CD4-positive, alpha-beta T cell treated with Interleukin-21 for 1 hour (primary cell): ENCODE data around the gene CEMIP.

ENCODE experiments used
- DNase-seq: peaks from one replicate; pipeline ENCODE4 v3.0.0-alpha.2; 2020

Gene CEMIP

GRCh38 chr15:80785811-80786354 is 6.7 kb downstream of the CEMIP start:
- no peak for DNase-seq

- no peak for DNase-seq
Observed at GRCh38 chr15:80787316-80787715, 8.1 kb downstream of the CEMIP start.

GRCh38 chr15:80788536-80788935 is 9.4 kb downstream of the CEMIP start:
- no peak for DNase-seq

GRCh38 chr15:80789296-80789695 is 10.1 kb downstream of the CEMIP start:
- DNase-seq, result no peak

- no peak for DNase-seq
Observed at GRCh38 chr15:80789796-80790195, 10.6 kb downstream of the CEMIP start.

GRCh38 chr15:80790236-80790635 is 11.1 kb downstream of the CEMIP start:
- DNase-seq, result no peak

- DNase-seq, result no peak
Observed at GRCh38 chr15:80791004-80791403, 11.8 kb downstream of the CEMIP start.

GRCh38 chr15:80796407-80796806 is 17.2 kb downstream of the CEMIP start:
- DNase-seq, result no peak

- DNase-seq, result no peak
Observed at GRCh38 chr15:80798911-80799310, 19.7 kb downstream of the CEMIP start.

- DNase-seq, result no peak
Observed at GRCh38 chr15:80800067-80800466, 20.9 kb downstream of the CEMIP start.

- no peak for DNase-seq
Observed at GRCh38 chr15:80801891-80802680, 22.9 kb downstream of the CEMIP start.

- no peak for DNase-seq
Observed at GRCh38 chr15:80803580-80804525, 24.7 kb downstream of the CEMIP start.

GRCh38 chr15:80804970-80805495 is 25.9 kb downstream of the CEMIP start:
- DNase-seq, result no peak

- no peak for DNase-seq
Observed at GRCh38 chr15:80811781-80812315, 32.7 kb downstream of the CEMIP start.

- no peak for DNase-seq
Observed at GRCh38 chr15:80815106-80815505, 35.9 kb downstream of the CEMIP start.

- no peak for DNase-seq
Observed at GRCh38 chr15:80816049-80816653, 37.0 kb downstream of the CEMIP start.

- no peak for DNase-seq
Observed at GRCh38 chr15:80816936-80817335, 37.8 kb downstream of the CEMIP start.

GRCh38 chr15:80817901-80818300 is 38.7 kb downstream of the CEMIP start:
- DNase-seq, result no peak

- no peak for DNase-seq
Observed at GRCh38 chr15:80819001-80819400, 39.8 kb downstream of the CEMIP start.

GRCh38 chr15:80820092-80820491 is 40.9 kb downstream of the CEMIP start:
- no peak for DNase-seq

GRCh38 chr15:80822256-80822655 is 43.1 kb downstream of the CEMIP start:
- DNase-seq, result no peak

GRCh38 chr15:80822676-80823075 is 43.5 kb downstream of the CEMIP start:
- no peak for DNase-seq

- DNase-seq, result no peak
Observed at GRCh38 chr15:80823120-80823519, 44.0 kb downstream of the CEMIP start.
